ENCODE measurements around the gene SNCG. TPM values are rescaled to one million over a fixed set of nuclear protein-coding genes. Genes with fewer than 3 reads are reported as not detected.

SNCG gene
- total and polyA plus RNA-seq, 2 of the 8 experiments (the other 6 are each of a cell fraction or from before 2014, with no cell fraction given): 4.4 to 12.2 TPM

Small RNA genes within 50 kb of the gene (small RNA-seq; reads per million reads assigned to genes)
- not detected for gene BMS1P3 (ENCODE audit: insufficient read depth)

Other genes starting within 250 kb of the SNCG start
- gene BMPR1A, start 202.0 kb upstream of the SNCG start, total RNA-seq (2021; fragmentation: NEBNext Ultra II Directional; extraction: Animal tissue kit (Norgen Biotek cat#: 25700)): 120 and 129 TPM in 2 replicates
- gene BMPR1A, start 202.0 kb upstream of the SNCG start, polyA plus RNA-seq (2011; rRNA removed): 19.0 and 34.4 TPM in 2 replicates
- 0.96 and 1.2 TPM in 2 replicates for gene MMRN2, start 984 bp upstream of the SNCG start, total RNA-seq (2021; fragmentation: NEBNext Ultra II Directional; extraction: Animal tissue kit (Norgen Biotek cat#: 25700))
- 1.1 and 1.2 TPM in 2 replicates for gene MMRN2, start 984 bp upstream of the SNCG start, polyA plus RNA-seq (2011; rRNA removed)
- gene ADIRF, start 9.9 kb downstream of the SNCG start, total RNA-seq (2021; fragmentation: NEBNext Ultra II Directional; extraction: Animal tissue kit (Norgen Biotek cat#: 25700)): not detected in 2 replicates
- not detected in 2 replicates for gene ADIRF, start 9.9 kb downstream of the SNCG start, polyA plus RNA-seq (2011; rRNA removed)
- gene FAM25A, start 61.7 kb downstream of the SNCG start, total RNA-seq (2021; fragmentation: NEBNext Ultra II Directional; extraction: Animal tissue kit (Norgen Biotek cat#: 25700)): not detected in 2 replicates
- gene FAM25A, start 61.7 kb downstream of the SNCG start, polyA plus RNA-seq (2011; rRNA removed): not detected in 2 replicates
- gene GLUD1, start 136.2 kb downstream of the SNCG start, total RNA-seq (2021; fragmentation: NEBNext Ultra II Directional; extraction: Animal tissue kit (Norgen Biotek cat#: 25700)): 93.6 and 96.2 TPM in 2 replicates
- gene GLUD1, start 136.2 kb downstream of the SNCG start, polyA plus RNA-seq (2011; rRNA removed): 29.6 and 41.0 TPM in 2 replicates
- 31.6 and 32.4 TPM in 2 replicates for gene SHLD2, start 136.6 kb downstream of the SNCG start, total RNA-seq (2021; fragmentation: NEBNext Ultra II Directional; extraction: Animal tissue kit (Norgen Biotek cat#: 25700))
- 4.5 and 7.9 TPM in 2 replicates for gene SHLD2, start 136.6 kb downstream of the SNCG start, polyA plus RNA-seq (2011; rRNA removed)

Data from H1 (cell line).